ENCODE measurements around the gene DHODH.

Gene DHODH

DNA sequence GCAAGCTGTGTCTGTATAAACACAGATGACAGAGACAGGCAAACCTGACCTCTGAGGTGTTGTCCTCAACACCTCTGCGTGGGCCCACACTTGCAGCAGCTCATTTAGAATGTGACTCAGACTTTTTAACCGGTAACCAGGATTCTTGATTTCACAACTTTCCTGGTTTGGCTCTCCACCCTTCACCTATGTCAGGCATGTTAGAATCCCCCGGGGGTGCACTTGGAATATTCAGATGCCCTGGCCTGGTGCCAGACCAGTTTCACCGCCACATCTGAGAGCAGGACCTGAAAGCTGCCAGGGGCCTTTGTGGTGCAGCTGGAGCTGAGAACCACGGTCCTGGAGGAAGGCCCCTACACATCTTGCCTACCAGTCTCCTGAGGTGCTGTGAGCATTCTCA, 4.8 kb downstream of the DHODH start:
- no peaks in the 10 kb centered on the region for H3K36me3 ChIP-seq (ENCODE audit: control insufficient read depth, insufficient read depth, low read length)
- no peaks in the 10 kb centered on the region for H3K4me1 ChIP-seq
- H3K4me3 ChIP-seq (ENCODE audit: low read depth, low read length): no peak overlapping the region
- TF ChIP-seq, protein P1, sequence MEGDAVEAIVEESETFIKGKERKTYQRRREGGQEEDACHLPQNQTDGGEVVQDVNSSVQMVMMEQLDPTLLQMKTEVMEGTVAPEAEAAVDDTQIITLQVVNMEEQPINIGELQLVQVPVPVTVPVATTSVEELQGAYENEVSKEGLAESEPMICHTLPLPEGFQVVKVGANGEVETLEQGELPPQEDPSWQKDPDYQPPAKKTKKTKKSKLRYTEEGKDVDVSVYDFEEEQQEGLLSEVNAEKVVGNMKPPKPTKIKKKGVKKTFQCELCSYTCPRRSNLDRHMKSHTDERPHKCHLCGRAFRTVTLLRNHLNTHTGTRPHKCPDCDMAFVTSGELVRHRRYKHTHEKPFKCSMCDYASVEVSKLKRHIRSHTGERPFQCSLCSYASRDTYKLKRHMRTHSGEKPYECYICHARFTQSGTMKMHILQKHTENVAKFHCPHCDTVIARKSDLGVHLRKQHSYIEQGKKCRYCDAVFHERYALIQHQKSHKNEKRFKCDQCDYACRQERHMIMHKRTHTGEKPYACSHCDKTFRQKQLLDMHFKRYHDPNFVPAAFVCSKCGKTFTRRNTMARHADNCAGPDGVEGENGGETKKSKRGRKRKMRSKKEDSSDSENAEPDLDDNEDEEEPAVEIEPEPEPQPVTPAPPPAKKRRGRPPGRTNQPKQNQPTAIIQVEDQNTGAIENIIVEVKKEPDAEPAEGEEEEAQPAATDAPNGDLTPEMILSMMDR (IDR thresholded peaks at IDR 0.05): no peak
- peak overlapping the region; percentile 45 for H3K27ac ChIP-seq
- no peak overlapping the region for H3K9ac ChIP-seq
- no peak overlapping the region for H2AFZ ChIP-seq
- no peaks in the 10 kb centered on the region for H3K27me3 ChIP-seq (ENCODE audit: control insufficient read depth, insufficient read depth, low read length)
- no peaks in the 10 kb centered on the region for H3K79me2 ChIP-seq
- H3K4me2 ChIP-seq (ENCODE audit: low read length): no peak overlapping the region
- H3K9me3 ChIP-seq (ENCODE audit: control insufficient read depth, low read length): no peaks in the 10 kb centered on the region

- Histone ChIP-seq H2AFZ (no peak overlapping the region), H3K4me2 (ENCODE audit: low read length) (no peak overlapping the region), H3K36me3 (ENCODE audit: control insufficient read depth, insufficient read depth, low read length) (no peaks in the 10 kb centered on the region), H3K79me2 (no peaks in the 10 kb centered on the region), H3K4me3 (ENCODE audit: low read depth, low read length) (no peak overlapping the region), H3K9ac (no peak overlapping the region), H3K9me3 (ENCODE audit: control insufficient read depth, low read length) (no peaks in the 10 kb centered on the region), H3K4me1 (no peaks in the 10 kb centered on the region), H3K27me3 (ENCODE audit: control insufficient read depth, insufficient read depth, low read length) (no peaks in the 10 kb centered on the region), H3K27ac (peak overlapping the region; percentile 45)
- TF ChIP-seq, protein P1 (IDR thresholded peaks at IDR 0.05): no peak
These were observed 5.5 kb downstream of the DHODH start for GRCh38 chr16:72013888-72014581.

GRCh38 chr16:72014675-72015074, 6.1 kb downstream of the DHODH start:
- no peak overlapping the region for H3K27ac ChIP-seq
- no peak overlapping the region for H2AFZ ChIP-seq
- H3K9ac ChIP-seq: no peak overlapping the region
- H3K9me3 ChIP-seq (ENCODE audit: control insufficient read depth, low read length): no peaks in the 10 kb centered on the region
- H3K4me2 ChIP-seq (ENCODE audit: low read length): no peak overlapping the region
- H3K36me3 ChIP-seq (ENCODE audit: control insufficient read depth, insufficient read depth, low read length): no peaks in the 10 kb centered on the region
- H3K79me2 ChIP-seq: no peaks in the 10 kb centered on the region
- H3K27me3 ChIP-seq (ENCODE audit: control insufficient read depth, insufficient read depth, low read length): no peaks in the 10 kb centered on the region
- TF ChIP-seq, protein P1 (IDR thresholded peaks at IDR 0.05): no peak
- H3K4me3 ChIP-seq (ENCODE audit: low read depth, low read length): no peak overlapping the region
- no peaks in the 10 kb centered on the region for H3K4me1 ChIP-seq

DNA sequence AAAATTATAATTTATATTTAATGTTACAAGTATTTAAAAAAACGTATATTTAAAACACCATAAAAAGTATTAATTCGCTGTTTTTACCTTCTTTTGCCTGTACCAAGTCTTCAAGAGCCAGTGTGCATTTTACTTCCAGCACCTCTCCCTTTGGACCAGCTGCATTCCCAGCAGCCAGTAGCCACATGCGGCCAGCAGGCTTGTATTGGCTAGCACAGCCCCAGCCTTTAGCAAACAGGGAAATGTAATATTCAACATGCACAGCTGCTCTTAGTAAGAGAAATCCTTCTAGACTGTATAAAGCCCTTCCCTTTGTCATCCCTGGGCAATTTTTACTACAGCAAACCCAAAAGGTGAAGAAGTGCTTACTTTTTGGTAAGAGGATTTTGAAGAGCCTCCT, 6.6 kb downstream of the DHODH start:
- Histone ChIP-seq H3K4me1 (no peaks in the 10 kb centered on the region), H3K4me2 (ENCODE audit: low read length) (no peak overlapping the region), H3K9me3 (ENCODE audit: control insufficient read depth, low read length) (no peaks in the 10 kb centered on the region), H3K9ac (no peak overlapping the region), H3K27me3 (ENCODE audit: control insufficient read depth, insufficient read depth, low read length) (no peaks in the 10 kb centered on the region), H3K4me3 (ENCODE audit: low read depth, low read length) (no peak overlapping the region), H3K27ac (no peak overlapping the region), H3K79me2 (no peaks in the 10 kb centered on the region), H2AFZ (no peak overlapping the region), H3K36me3 (ENCODE audit: control insufficient read depth, insufficient read depth, low read length) (no peaks in the 10 kb centered on the region)
- TF ChIP-seq, protein P1 (IDR thresholded peaks at IDR 0.05): no peak

DNA sequence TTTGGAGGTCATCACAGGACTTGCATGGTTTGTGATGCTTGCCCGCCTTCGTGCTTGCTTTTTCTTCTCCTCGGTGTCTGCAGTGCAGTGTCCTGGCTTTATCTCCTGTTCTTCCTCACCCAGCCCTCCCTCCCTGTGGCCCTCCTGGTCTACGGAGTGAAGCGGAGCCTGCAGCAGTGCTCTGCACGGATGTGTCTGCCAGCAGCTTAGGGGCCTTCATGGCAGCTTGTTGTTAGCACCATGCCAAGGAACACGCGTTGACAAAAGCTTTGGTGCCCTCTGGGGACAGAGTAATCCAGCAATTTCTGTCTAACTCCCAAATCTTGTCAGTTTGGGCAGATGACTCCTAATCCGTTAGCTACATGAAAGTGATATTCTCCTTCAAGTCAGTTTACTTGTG, 9.9 kb downstream of the DHODH start:
- Histone ChIP-seq H3K27me3 (ENCODE audit: control insufficient read depth, insufficient read depth, low read length) (no peaks in the 10 kb centered on the region), H3K9me3 (ENCODE audit: control insufficient read depth, low read length) (no peaks in the 10 kb centered on the region), H3K9ac (no peak overlapping the region), H3K4me3 (ENCODE audit: low read depth, low read length) (no peak overlapping the region), H3K4me2 (ENCODE audit: low read length) (no peak overlapping the region), H3K79me2 (no peaks in the 10 kb centered on the region), H2AFZ (no peak overlapping the region), H3K27ac (no peak overlapping the region), H3K36me3 (ENCODE audit: control insufficient read depth, insufficient read depth, low read length) (no peaks in the 10 kb centered on the region), H3K4me1 (no peaks in the 10 kb centered on the region)
- TF ChIP-seq, protein P1 (IDR thresholded peaks at IDR 0.05): no peak
